ENCODE measurements around the gene SLC36A1. TPM values are rescaled to one million over a fixed set of nuclear protein-coding genes. Genes with fewer than 3 reads are reported as not detected.

SLC36A1 gene
- polyA plus RNA-seq, 4 donors, result 10.6 to 38.8 (median 25.4) TPM

- peaks cover 14 to 54% (median 40%) of the 10 kb centered on the region in 3 donors for H3K36me3 ChIP-seq (ENCODE audit: control insufficient read depth in 3 of 3, insufficient read depth in 2 of 3, low read depth in 1 of 3, low read length in 3 of 3)
- no peaks in the 10 kb centered on the region for H3K9me3 ChIP-seq (ENCODE audit: control insufficient read depth in 2 of 2, insufficient read depth in 1 of 2, low read depth in 1 of 2, low read length in 1 of 2)
- no peaks in the 10 kb centered on the region for H3K4me1 ChIP-seq (ENCODE audit: control insufficient read depth in 3 of 3, insufficient read depth in 2 of 3, low read depth in 1 of 3, low read length in 2 of 3)
- no peak overlapping the region for H3K27ac ChIP-seq (ENCODE audit: low read depth in 1 of 3, low read length in 2 of 3)
- H3K27me3 ChIP-seq (ENCODE audit: control insufficient read depth in 3 of 3, insufficient read depth in 3 of 3, low read length in 3 of 3), result no peaks in the 10 kb centered on the region
- FAIRE-seq, result no peak
- DNase-seq, result no peak
- 63 to 85% (median 76%) methylated on average over 7 of the region's 7 CpGs for WGBS, 3 donors
- H3K4me3 ChIP-seq (ENCODE audit: low read depth in 1 of 3, low read length in 3 of 3), result no peak overlapping the region
Measured at GRCh38 chr5:151480384-151481293, 33.2 kb downstream of the SLC36A1 start.

DNA sequence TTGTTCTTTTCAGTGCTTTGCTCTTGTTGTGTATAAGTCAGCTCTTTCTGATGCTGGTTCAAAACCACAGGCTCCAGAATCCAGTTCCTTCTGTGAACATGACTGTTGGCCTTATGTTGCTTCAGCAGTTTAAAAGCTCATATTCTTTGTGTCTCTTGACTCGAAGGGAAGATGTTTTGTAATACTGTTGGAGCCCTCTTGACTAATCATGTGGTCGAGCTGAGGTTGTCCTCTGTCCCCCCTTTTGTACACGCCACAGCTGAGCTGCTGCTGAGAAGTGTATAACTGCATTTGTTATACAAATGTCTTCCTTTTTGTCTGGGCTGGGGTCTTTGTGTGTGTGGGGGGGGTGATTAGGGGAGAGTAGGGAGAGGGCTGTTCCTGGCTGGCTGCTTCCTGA, 35.8 kb downstream of the SLC36A1 start:
- Histone ChIP-seq H3K4me3 (ENCODE audit: low read depth in 1 of 3, low read length in 3 of 3) (no peak overlapping the region), H3K36me3 (ENCODE audit: control insufficient read depth in 3 of 3, insufficient read depth in 2 of 3, low read depth in 1 of 3, low read length in 3 of 3) (peaks cover 18 to 59% (median 41%) of the 10 kb centered on the region in 3 donors), H3K9me3 (ENCODE audit: control insufficient read depth in 2 of 2, insufficient read depth in 1 of 2, low read depth in 1 of 2, low read length in 1 of 2) (no peaks in the 10 kb centered on the region), H3K4me1 (ENCODE audit: control insufficient read depth in 3 of 3, insufficient read depth in 2 of 3, low read depth in 1 of 3, low read length in 2 of 3) (no peaks in the 10 kb centered on the region), H3K27ac (ENCODE audit: low read depth in 1 of 3, low read length in 2 of 3) (no peak overlapping the region), H3K27me3 (ENCODE audit: control insufficient read depth in 3 of 3, insufficient read depth in 3 of 3, low read length in 3 of 3) (no peaks in the 10 kb centered on the region)
- WGBS, 3 donors, result 72 to 88% (median 76%) methylated on average over 3 of the region's 3 CpGs
- DNase-seq (no peak), FAIRE-seq (no peak)

DNA sequence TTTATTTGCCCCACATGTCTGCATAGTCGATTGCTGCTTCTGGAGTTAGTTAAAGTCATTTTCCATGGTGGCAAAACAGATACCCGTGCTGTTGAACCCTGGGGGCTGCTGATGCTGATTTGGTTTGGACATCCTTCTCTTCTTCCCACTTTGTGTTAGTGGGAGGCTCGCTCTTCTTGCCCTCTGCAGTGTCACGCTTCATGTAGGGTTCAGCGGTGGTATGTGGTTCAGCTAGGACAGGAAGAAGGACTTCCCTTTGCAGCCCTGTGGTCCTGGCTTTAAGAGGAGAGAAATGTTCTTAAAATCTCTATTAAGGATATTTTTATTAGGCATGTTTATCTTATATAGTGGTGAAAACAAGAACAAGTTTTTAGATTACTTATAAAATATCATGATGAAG, 36.2 kb downstream of the SLC36A1 start:
- DNase-seq, result no peak
- Histone ChIP-seq H3K4me1 (ENCODE audit: control insufficient read depth in 3 of 3, insufficient read depth in 2 of 3, low read depth in 1 of 3, low read length in 2 of 3) (no peaks in the 10 kb centered on the region), H3K27ac (ENCODE audit: low read depth in 1 of 3, low read length in 2 of 3) (no peak overlapping the region), H3K9me3 (ENCODE audit: control insufficient read depth in 2 of 2, insufficient read depth in 1 of 2, low read depth in 1 of 2, low read length in 1 of 2) (no peaks in the 10 kb centered on the region), H3K36me3 (ENCODE audit: control insufficient read depth in 3 of 3, insufficient read depth in 2 of 3, low read depth in 1 of 3, low read length in 3 of 3) (peaks cover 16 to 64% (median 43%) of the 10 kb centered on the region in 3 donors), H3K4me3 (ENCODE audit: low read depth in 1 of 3, low read length in 3 of 3) (no peak overlapping the region), H3K27me3 (ENCODE audit: control insufficient read depth in 3 of 3, insufficient read depth in 3 of 3, low read length in 3 of 3) (no peaks in the 10 kb centered on the region)
- WGBS, 3 donors, result 72 to 93% (median 80%) methylated on average over 5 of the region's 5 CpGs
- FAIRE-seq, result no peak

- H3K9me3 ChIP-seq (ENCODE audit: control insufficient read depth in 2 of 2, insufficient read depth in 1 of 2, low read depth in 1 of 2, low read length in 1 of 2), result no peaks in the 10 kb centered on the region
- no peak overlapping the region for H3K4me3 ChIP-seq (ENCODE audit: low read depth in 1 of 3, low read length in 3 of 3)
- peaks cover 25 to 76% (median 53%) of the 10 kb centered on the region in 3 donors for H3K36me3 ChIP-seq (ENCODE audit: control insufficient read depth in 3 of 3, insufficient read depth in 2 of 3, low read depth in 1 of 3, low read length in 3 of 3)
- H3K27ac ChIP-seq (ENCODE audit: low read depth in 1 of 3, low read length in 2 of 3), result no peak overlapping the region
- no peak for DNase-seq
- WGBS, 3 donors, result 87 to 98% (median 95%) methylated on average over 7 of the region's 7 CpGs
- H3K4me1 ChIP-seq (ENCODE audit: control insufficient read depth in 3 of 3, insufficient read depth in 2 of 3, low read depth in 1 of 3, low read length in 2 of 3), result peaks cover 0 to 3% (median 0%) of the 10 kb centered on the region in 3 donors
- no peak for FAIRE-seq
- H3K27me3 ChIP-seq (ENCODE audit: control insufficient read depth in 3 of 3, insufficient read depth in 3 of 3, low read length in 3 of 3), result no peaks in the 10 kb centered on the region
Measured at GRCh38 chr5:151487544-151487943, 40.1 kb downstream of the SLC36A1 start.

DNA sequence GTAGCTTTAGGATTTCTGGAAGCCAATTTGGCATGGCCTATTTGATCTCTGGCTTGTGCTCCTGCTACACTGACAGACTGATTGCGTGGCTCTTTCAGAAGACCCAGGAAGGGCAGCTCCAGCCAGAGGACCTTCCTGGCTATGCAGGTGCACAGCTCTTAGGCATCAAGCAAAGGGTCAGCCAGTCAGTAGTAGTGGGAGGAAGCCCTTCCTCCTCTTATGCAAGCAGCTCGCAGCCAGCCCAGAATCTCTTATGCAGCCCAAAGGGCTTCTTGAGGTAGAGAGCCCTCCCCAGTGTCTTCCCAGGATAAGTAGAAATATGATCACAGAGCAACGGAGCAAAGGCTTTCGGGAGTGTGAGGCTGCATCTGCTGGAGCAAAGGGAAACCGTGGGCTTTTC, 43.2 kb downstream of the SLC36A1 start:
- Histone ChIP-seq H3K36me3 (ENCODE audit: control insufficient read depth in 3 of 3, insufficient read depth in 2 of 3, low read depth in 1 of 3, low read length in 3 of 3) (peaks cover 23 to 55% (median 43%) of the 10 kb centered on the region in 3 donors), H3K9me3 (ENCODE audit: control insufficient read depth in 2 of 2, insufficient read depth in 1 of 2, low read depth in 1 of 2, low read length in 1 of 2) (no peaks in the 10 kb centered on the region), H3K4me3 (ENCODE audit: low read depth in 1 of 3, low read length in 3 of 3) (no peak overlapping the region), H3K27me3 (ENCODE audit: control insufficient read depth in 3 of 3, insufficient read depth in 3 of 3, low read length in 3 of 3) (no peaks in the 10 kb centered on the region), H3K27ac (ENCODE audit: low read depth in 1 of 3, low read length in 2 of 3) (no peak overlapping the region), H3K4me1 (ENCODE audit: control insufficient read depth in 3 of 3, insufficient read depth in 2 of 3, low read depth in 1 of 3, low read length in 2 of 3) (peaks cover 0 to 3% (median 0%) of the 10 kb centered on the region in 3 donors)
- WGBS, 3 donors, result 85 to 92% (median 91%) methylated on average over 5 of the region's 5 CpGs
- FAIRE-seq (no peak), DNase-seq (no peak)

DNA sequence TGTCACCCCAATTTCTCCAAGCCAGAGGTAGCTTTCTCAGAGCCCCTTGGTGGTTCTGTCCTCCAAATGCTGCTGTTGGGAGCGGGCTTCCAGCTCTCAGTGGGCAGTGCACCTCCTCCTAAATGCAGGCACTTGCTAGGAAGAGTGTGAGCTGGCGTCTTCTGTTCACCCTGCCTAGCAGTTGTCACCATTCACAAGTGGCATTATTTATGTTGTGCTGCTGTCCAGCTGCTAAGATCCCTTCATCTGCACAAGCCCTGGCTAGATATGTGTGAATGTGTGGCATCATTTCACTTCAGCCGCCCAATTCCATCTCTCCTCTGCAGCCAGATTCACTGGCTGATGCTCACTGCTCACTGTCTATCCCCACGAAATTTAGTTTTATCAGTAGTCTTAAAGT, 43.7 kb downstream of the SLC36A1 start:
- H3K4me3 ChIP-seq (ENCODE audit: low read depth in 1 of 3, low read length in 3 of 3), result no peak overlapping the region
- no peaks in the 10 kb centered on the region for H3K27me3 ChIP-seq (ENCODE audit: control insufficient read depth in 3 of 3, insufficient read depth in 3 of 3, low read length in 3 of 3)
- no peak overlapping the region for H3K27ac ChIP-seq (ENCODE audit: low read depth in 1 of 3, low read length in 2 of 3)
- no peak for DNase-seq
- H3K9me3 ChIP-seq (ENCODE audit: control insufficient read depth in 2 of 2, insufficient read depth in 1 of 2, low read depth in 1 of 2, low read length in 1 of 2), result no peaks in the 10 kb centered on the region
- H3K4me1 ChIP-seq (ENCODE audit: control insufficient read depth in 3 of 3, insufficient read depth in 2 of 3, low read depth in 1 of 3, low read length in 2 of 3), result peaks cover 0 to 3% (median 0%) of the 10 kb centered on the region in 3 donors
- 87 to 93% (median 87%) methylated on average over 4 of the region's 4 CpGs for WGBS, 3 donors
- no peak for FAIRE-seq
- peaks cover 21 to 51% (median 42%) of the 10 kb centered on the region in 3 donors for H3K36me3 ChIP-seq (ENCODE audit: control insufficient read depth in 3 of 3, insufficient read depth in 2 of 3, low read depth in 1 of 3, low read length in 3 of 3)

GRCh38 chr5:151492729-151493128, 45.3 kb downstream of the SLC36A1 start:
- FAIRE-seq (no peak), DNase-seq (no peak)
- no peak overlapping the region for H3K4me3 ChIP-seq (ENCODE audit: low read depth in 1 of 3, low read length in 3 of 3)
- H3K27ac ChIP-seq (ENCODE audit: low read depth in 1 of 3, low read length in 2 of 3), result no peak overlapping the region
- H3K27me3 ChIP-seq (ENCODE audit: control insufficient read depth in 3 of 3, insufficient read depth in 3 of 3, low read length in 3 of 3), result no peaks in the 10 kb centered on the region
- H3K4me1 ChIP-seq (ENCODE audit: control insufficient read depth in 3 of 3, insufficient read depth in 2 of 3, low read depth in 1 of 3, low read length in 2 of 3), result peaks cover 0 to 3% (median 0%) of the 10 kb centered on the region in 3 donors
- H3K9me3 ChIP-seq (ENCODE audit: control insufficient read depth in 2 of 2, insufficient read depth in 1 of 2, low read depth in 1 of 2, low read length in 1 of 2), result no peaks in the 10 kb centered on the region
- H3K36me3 ChIP-seq (ENCODE audit: control insufficient read depth in 3 of 3, insufficient read depth in 2 of 3, low read depth in 1 of 3, low read length in 3 of 3), result peaks cover 15 to 40% (median 29%) of the 10 kb centered on the region in 3 donors
- 81 to 94% (median 93%) methylated on average over 5 of the region's 5 CpGs for WGBS, 3 donors

DNA sequence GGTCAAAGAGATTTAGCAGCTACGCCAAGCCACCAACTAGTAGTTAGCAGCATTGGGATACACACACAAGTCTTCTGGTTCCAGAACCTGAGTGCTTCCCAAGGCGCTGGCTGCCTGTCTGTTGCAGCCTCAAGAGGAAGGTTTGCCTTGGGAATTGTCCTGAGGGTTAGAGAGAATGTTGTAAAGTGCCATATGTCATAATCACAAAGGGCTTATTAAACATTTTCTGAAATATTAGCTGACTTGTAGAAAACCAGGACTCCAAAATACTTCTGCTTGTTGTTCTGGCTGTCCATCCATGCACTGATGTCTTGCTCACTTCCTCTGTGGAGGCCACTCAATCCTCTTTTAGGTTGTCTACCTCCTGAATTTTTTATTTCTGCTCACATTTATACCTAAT, 46.3 kb downstream of the SLC36A1 start:
- no peak for DNase-seq
- H3K27ac ChIP-seq (ENCODE audit: low read depth in 1 of 3, low read length in 2 of 3), result peak overlapping the region in 1 of 3 donors; percentile 32
- FAIRE-seq, result no peak
- peaks cover 0 to 3% (median 0%) of the 10 kb centered on the region in 3 donors for H3K4me1 ChIP-seq (ENCODE audit: control insufficient read depth in 3 of 3, insufficient read depth in 2 of 3, low read depth in 1 of 3, low read length in 2 of 3)
- no peak overlapping the region for H3K4me3 ChIP-seq (ENCODE audit: low read depth in 1 of 3, low read length in 3 of 3)
- no peaks in the 10 kb centered on the region for H3K27me3 ChIP-seq (ENCODE audit: control insufficient read depth in 3 of 3, insufficient read depth in 3 of 3, low read length in 3 of 3)
- H3K36me3 ChIP-seq (ENCODE audit: control insufficient read depth in 3 of 3, insufficient read depth in 2 of 3, low read depth in 1 of 3, low read length in 3 of 3), result peaks cover 11 to 34% (median 23%) of the 10 kb centered on the region in 3 donors
- WGBS, 3 donors, result 91 to 98% (median 93%) methylated on average over 2 of the region's 2 CpGs
- H3K9me3 ChIP-seq (ENCODE audit: control insufficient read depth in 2 of 2, insufficient read depth in 1 of 2, low read depth in 1 of 2, low read length in 1 of 2), result no peaks in the 10 kb centered on the region
